Activated CD4-positive, alpha-beta memory T cell treated with anti-CD3 and anti-CD28 coated beads for 36 hours (primary cell): ENCODE results near the gene RBM20. TPM values are rescaled to one million over a fixed set of nuclear protein-coding genes. Genes with fewer than 3 reads are reported as not detected.
A peak's percentile ranks its signal among the peaks of the same experiment; 100 is the strongest.
"Not testable (repeated sequence)": the region's sequence is repeated elsewhere in the genome, so short reads cannot be mapped to it uniquely, and the experiment has no call there.

Experiments used
- CTCF ChIA-PET: fragments of 350-600 bp; sonication (Branson Sonifier 250); formaldehyde crosslinking; loops from one replicate; lab custom pipeline; 2021; ENCODE audit warnings: antibody characterized with exemption, inconsistent platforms; lab: Charles Lee
- POLR2A ChIA-PET: fragments of 350-600 bp; sonication (Branson Sonifier 250); formaldehyde crosslinking; loops from one replicate; lab custom pipeline; 2021; ENCODE audit warnings: antibody characterized with exemption; lab: Charles Lee
- DNase-seq: peaks from one replicate; pipeline ENCODE4 v3.0.0-alpha.2; 2020
- H3K27ac Mint-ChIP-seq: one replicate; pipeline ENCODE4 v1.8.0; 2021; ENCODE audit warnings: mixed read lengths
- H3K27me3 Mint-ChIP-seq: one replicate; pipeline ENCODE4 v1.8.0; 2021; ENCODE audit warnings: mixed read lengths
- H3K36me3 Mint-ChIP-seq: one replicate; pipeline ENCODE4 v1.8.0; 2021; ENCODE audit warnings: mixed read lengths
- H3K4me1 Mint-ChIP-seq: one replicate; pipeline ENCODE4 v1.8.0; 2021; ENCODE audit warnings: low read depth, mixed read lengths
- H3K4me3 Mint-ChIP-seq: one replicate; pipeline ENCODE4 v1.8.0; 2021; ENCODE audit warnings: mild to moderate bottlenecking, mixed read lengths
- H3K9me3 Mint-ChIP-seq: one replicate; pipeline ENCODE4 v1.8.0; 2021; ENCODE audit warnings: mixed read lengths
- intact Hi-C: fragments of 100-400 bp; cut with micrococcal nuclease; formaldehyde crosslinking; loops from one replicate; pipeline ENCODE4 v1.15.1; 2023
- total RNA-seq, 2 experiments: library from RNA; stranded (reverse); gene quantifications; one replicate each; pipeline ENCODE4 v1.2.3, GENCODE V29; 2021

Gene RBM20
- total RNA-seq, 2 experiments from 2014 or later = not detected

DNA sequence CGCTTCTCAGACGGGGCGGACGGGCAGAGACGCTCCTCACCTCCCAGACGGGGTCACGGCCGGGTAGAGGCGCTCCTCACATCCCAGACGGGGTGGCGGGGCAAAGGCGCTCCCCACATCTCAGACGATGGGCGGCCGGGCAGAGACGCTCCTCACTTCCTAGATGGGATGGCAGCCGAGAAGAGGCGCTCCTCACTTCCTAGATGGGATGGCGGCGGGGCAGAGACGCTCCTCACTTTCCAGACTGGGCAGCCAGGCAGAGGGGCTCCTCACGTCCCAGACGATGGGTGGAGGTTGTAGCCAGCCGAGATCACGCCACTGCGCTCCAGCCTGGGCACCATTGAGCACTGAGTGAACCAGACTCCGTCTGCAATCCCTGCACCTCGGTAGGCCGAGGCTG lies 123.5 kb downstream of the RBM20 start:
- POLR2A ChIA-PET, DNase-seq, intact Hi-C loops, CTCF ChIA-PET, H3K4me3 Mint-ChIP-seq, H3K27me3 Mint-ChIP-seq, H3K9me3 Mint-ChIP-seq, H3K27ac Mint-ChIP-seq, H3K36me3 Mint-ChIP-seq: not testable (repeated sequence)
- H3K4me1 Mint-ChIP-seq = peaks cover 11% of the 10 kb centered on the region

GRCh38 chr10:110770243-110770642 lies 126.1 kb downstream of the RBM20 start:
- H3K36me3 Mint-ChIP-seq = no peaks in the 10 kb centered on the region
- H3K9me3 Mint-ChIP-seq = no peaks in the 10 kb centered on the region
- H3K4me3 Mint-ChIP-seq = no peak overlapping the region
- peaks cover 30% of the 10 kb centered on the region for H3K4me1 Mint-ChIP-seq
- POLR2A ChIA-PET = no interaction called here
- intact Hi-C loops = no loop called here
- no peak for DNase-seq
- H3K27ac Mint-ChIP-seq = no peak overlapping the region
- H3K27me3 Mint-ChIP-seq = no peaks in the 10 kb centered on the region
- CTCF ChIA-PET = no interaction called here

GRCh38 chr10:110771486-110771885 lies 127.3 kb downstream of the RBM20 start:
- no peaks in the 10 kb centered on the region for H3K36me3 Mint-ChIP-seq
- H3K4me3 Mint-ChIP-seq = no peak overlapping the region
- H3K4me1 Mint-ChIP-seq = peaks cover 27% of the 10 kb centered on the region
- intact Hi-C loops = no loop called here
- H3K9me3 Mint-ChIP-seq = no peaks in the 10 kb centered on the region
- CTCF ChIA-PET = interaction anchor here (1.6 kb wide), 1 partner anchor 26 kb away, joined by 5 read pairs; no protein-coding TSS in a partner anchor
- H3K27ac Mint-ChIP-seq = no peak overlapping the region
- no peak for DNase-seq
- POLR2A ChIA-PET = no interaction called here
- H3K27me3 Mint-ChIP-seq = no peaks in the 10 kb centered on the region

DNA sequence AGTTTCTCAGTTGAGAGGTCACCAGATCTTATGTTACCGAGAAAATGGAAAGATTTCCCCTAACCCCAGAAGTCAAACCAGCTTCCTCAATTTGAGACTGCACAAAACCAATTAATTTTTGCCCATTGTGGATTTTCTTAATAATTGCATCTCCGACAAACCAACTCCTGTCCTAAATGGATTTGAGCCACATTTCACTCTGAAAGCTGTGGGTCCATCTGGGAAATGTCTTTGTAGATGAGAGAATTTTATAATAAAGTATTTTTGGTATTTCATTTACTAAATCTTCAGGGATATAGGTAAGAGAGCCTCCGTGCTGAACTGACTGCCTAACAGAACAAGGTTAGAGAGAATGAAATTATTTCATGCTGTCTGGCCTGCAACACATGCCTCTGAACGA lies 127.9 kb downstream of the RBM20 start:
- ChIA-PET CTCF (interaction anchor here (1.6 kb wide), 1 partner anchor 26 kb away, joined by 5 read pairs; no protein-coding TSS in a partner anchor), POLR2A (no interaction called here)
- Mint-ChIP-seq H3K4me3 (no peak overlapping the region), H3K36me3 (no peaks in the 10 kb centered on the region), H3K27me3 (no peaks in the 10 kb centered on the region), H3K27ac (no peak overlapping the region), H3K9me3 (no peaks in the 10 kb centered on the region), H3K4me1 (peaks cover 30% of the 10 kb centered on the region)
- DNase-seq = no peak
- intact Hi-C loops = no loop called here

DNA sequence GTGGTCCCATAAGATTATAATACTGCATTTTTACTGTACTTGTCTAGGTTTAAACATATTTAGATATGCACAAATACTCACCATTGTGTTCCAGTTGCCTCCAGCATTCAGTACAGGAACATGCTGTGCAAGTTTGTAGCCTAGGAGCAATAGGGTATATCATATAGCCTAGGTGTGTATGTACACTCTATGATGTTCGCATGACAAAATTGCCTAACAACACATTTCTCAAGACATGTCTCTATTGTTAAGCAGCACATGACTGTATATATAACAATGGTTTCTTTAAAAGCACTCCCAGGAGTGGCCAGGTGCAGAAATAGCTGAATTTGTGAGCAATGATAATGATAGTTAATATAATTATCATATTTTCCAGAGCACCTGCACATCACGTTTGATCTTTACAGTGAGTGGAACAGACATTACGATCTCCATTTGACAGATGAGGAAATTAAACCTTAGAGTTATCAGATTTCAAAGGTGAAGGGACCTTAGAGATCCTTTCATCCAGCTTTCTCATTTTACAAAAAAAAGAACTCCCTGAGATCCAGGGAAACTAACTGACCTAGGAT lies 128.4 kb downstream of the RBM20 start:
- H3K36me3 Mint-ChIP-seq = no peaks in the 10 kb centered on the region
- peaks cover 34% of the 10 kb centered on the region for H3K4me1 Mint-ChIP-seq
- no peak overlapping the region for H3K27ac Mint-ChIP-seq
- ChIA-PET POLR2A (no interaction called here), CTCF (interaction anchor here (1.0 kb wide), 1 partner anchor 121 kb away, joined by 4 read pairs; no protein-coding TSS in a partner anchor)
- no peak overlapping the region for H3K4me3 Mint-ChIP-seq
- H3K27me3 Mint-ChIP-seq = no peaks in the 10 kb centered on the region
- intact Hi-C loops = no loop called here
- no peaks in the 10 kb centered on the region for H3K9me3 Mint-ChIP-seq
- no peak for DNase-seq

GRCh38 chr10:110773693-110774068 lies 129.5 kb downstream of the RBM20 start:
- Mint-ChIP-seq H3K4me3 (no peak overlapping the region), H3K4me1 (peaks cover 39% of the 10 kb centered on the region)

DNA sequence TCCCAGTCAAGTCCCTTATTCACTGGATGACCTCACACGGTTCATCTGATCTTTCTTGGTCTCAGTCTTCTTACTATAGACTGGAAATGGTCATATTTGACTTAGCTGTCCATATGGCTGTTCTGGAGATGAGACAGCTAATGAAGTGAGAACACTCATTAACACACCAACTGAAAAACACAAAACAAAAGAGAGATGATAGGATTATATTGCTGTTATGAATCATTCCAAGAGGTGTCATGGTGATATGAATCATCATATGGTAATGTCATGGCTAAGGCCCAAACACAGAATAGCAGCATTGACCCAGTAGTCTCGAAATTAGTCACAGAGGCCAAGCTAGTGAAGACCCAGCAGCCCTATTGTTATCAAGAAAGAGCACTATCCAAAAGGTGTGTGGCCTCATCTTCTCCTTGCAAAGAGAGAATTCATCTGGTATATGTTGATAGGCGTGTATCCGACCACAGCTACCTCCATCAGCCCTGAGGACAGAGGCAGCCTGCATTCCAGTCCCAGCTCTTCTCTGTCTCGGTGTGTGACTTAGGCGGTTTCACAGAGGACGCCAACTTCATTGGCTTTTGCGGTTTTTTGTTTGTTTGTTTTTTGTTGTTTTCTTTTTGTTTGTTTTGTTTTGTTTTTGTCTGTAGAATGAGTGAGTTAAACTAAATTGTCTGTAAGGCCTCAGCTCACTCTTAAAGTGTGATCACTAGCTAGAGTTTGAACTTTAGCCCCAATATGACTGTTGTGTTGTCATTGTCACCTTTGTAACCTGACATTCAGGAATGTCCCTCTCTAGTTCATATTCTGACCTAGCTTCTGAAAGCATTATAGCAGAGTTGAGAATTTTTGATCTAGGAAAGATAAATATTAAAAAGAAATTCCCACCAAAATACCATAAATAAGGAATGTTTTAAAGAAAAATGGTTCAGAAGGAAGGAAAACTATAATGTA lies 130.2 kb downstream of the RBM20 start:
- ChIA-PET POLR2A (interaction anchor here (0.8 to 2.0 kb wide), 17 partner anchors 9 to 523 kb away, joined by 3 to 7 read pairs (median 4); partner anchors contain the start of genes BBIP1 and PDCD4), CTCF (interaction anchor here (0.6 to 1.6 kb wide), 15 partner anchors 15 to 163 kb away, joined by 3 to 6 read pairs (median 3); partner anchors contain the start of gene PDCD4)
- peak overlapping the region; percentile 42 for H3K4me3 Mint-ChIP-seq
- peak overlapping the region; percentile 79 for H3K27ac Mint-ChIP-seq
- H3K27me3 Mint-ChIP-seq = no peaks in the 10 kb centered on the region
- peak; percentile 69 for DNase-seq
- intact Hi-C loops = loop anchor here (1.0 to 2.0 kb wide), 10 partner anchors 9 to 219 kb away; partner anchors contain the start of genes BBIP1, PDCD4 and SHOC2
- H3K4me1 Mint-ChIP-seq = peaks cover 40% of the 10 kb centered on the region
- no peaks in the 10 kb centered on the region for H3K36me3 Mint-ChIP-seq
- no peaks in the 10 kb centered on the region for H3K9me3 Mint-ChIP-seq

More at GRCh38 chr10:110773693-110774068, 129.5 kb downstream of the RBM20 start:
- ChIA-PET POLR2A (interaction anchor here (0.8 to 2.0 kb wide), 15 partner anchors 10 to 523 kb away, joined by 3 to 7 read pairs (median 4); partner anchors contain the start of genes BBIP1 and PDCD4), CTCF (interaction anchor here (0.8 to 1.6 kb wide), 13 partner anchors 15 to 163 kb away, joined by 3 to 6 read pairs (median 3); partner anchors contain the start of gene PDCD4)
- intact Hi-C loops = loop anchor here (1.0 to 2.0 kb wide), 10 partner anchors 10 to 220 kb away; partner anchors contain the start of genes BBIP1, PDCD4 and SHOC2
- no peak for DNase-seq
- Mint-ChIP-seq H3K9me3 (no peaks in the 10 kb centered on the region), H3K27me3 (no peaks in the 10 kb centered on the region), H3K27ac (peak overlapping the region; percentile 79), H3K36me3 (no peaks in the 10 kb centered on the region)

DNA sequence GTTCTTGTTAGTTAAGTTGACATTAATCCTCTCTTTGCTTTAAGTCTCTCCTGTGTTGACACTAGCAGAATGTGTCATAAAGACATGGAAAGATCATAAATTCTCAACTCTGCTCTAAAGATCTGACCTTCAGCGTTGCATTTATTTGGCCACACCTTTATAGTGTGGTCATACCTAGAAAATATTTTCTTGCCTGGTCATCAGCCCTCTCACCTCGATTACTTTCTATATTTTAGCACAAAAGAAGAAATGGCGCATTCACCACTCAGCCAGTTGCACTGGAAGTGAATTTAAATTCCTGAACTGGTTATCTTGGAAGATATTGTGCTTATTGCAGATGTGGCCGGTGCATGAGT lies 130.9 kb downstream of the RBM20 start:
- no peak overlapping the region for H3K4me3 Mint-ChIP-seq
- CTCF ChIA-PET = interaction anchor here (1.1 to 1.6 kb wide), 4 partner anchors 28 to 122 kb away, joined by 3 to 6 read pairs (median 4); partner anchors contain the start of gene PDCD4
- H3K4me1 Mint-ChIP-seq = peaks cover 46% of the 10 kb centered on the region
- no peaks in the 10 kb centered on the region for H3K9me3 Mint-ChIP-seq
- DNase-seq = no peak
- H3K36me3 Mint-ChIP-seq = no peaks in the 10 kb centered on the region
- intact Hi-C loops = loop anchor here (2.0 kb wide), 2 partner anchors 28 to 68 kb away; no protein-coding TSS in a partner anchor
- POLR2A ChIA-PET = interaction anchor here (1.0 to 2.0 kb wide), 9 partner anchors 24 to 144 kb away, joined by 3 to 7 read pairs (median 4); partner anchors contain the start of genes BBIP1 and PDCD4
- H3K27ac Mint-ChIP-seq = peak overlapping the region; percentile 79
- no peaks in the 10 kb centered on the region for H3K27me3 Mint-ChIP-seq

DNA sequence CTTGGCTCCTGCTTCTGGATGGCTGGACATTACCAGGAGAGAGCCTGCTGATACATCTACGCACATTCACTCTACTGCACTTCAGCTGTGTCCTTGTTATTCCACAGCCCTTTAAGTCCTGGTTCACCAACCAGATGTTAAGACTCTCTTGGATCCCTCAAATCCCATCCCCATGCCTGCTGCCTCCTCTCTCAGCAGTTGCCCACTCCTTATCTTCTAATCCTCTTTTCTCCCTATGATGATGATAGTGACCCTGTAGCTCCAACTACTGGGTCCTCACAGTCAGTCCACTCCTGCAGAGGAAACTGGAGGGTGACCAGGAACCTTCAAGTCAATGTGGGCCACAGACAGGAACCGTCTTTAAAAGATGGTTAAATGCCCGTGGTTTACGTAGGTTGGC lies 131.3 kb downstream of the RBM20 start:
- no peak overlapping the region for H3K4me3 Mint-ChIP-seq
- CTCF ChIA-PET = no interaction called here
- no peaks in the 10 kb centered on the region for H3K27me3 Mint-ChIP-seq
- H3K27ac Mint-ChIP-seq = no peak overlapping the region
- DNase-seq = no peak
- no peaks in the 10 kb centered on the region for H3K9me3 Mint-ChIP-seq
- intact Hi-C loops = loop anchor here (2.0 kb wide), 2 partner anchors 27 to 67 kb away; no protein-coding TSS in a partner anchor
- no peaks in the 10 kb centered on the region for H3K36me3 Mint-ChIP-seq
- POLR2A ChIA-PET = interaction anchor here (2.0 kb wide), 1 partner anchor 96 kb away, joined by 7 read pairs; the partner anchor contains the start of gene PDCD4
- peaks cover 46% of the 10 kb centered on the region for H3K4me1 Mint-ChIP-seq

GRCh38 chr10:110777017-110777416 lies 132.9 kb downstream of the RBM20 start:
- ChIA-PET POLR2A (no interaction called here), CTCF (no interaction called here)
- Mint-ChIP-seq H3K9me3 (no peaks in the 10 kb centered on the region), H3K4me1 (peaks cover 44% of the 10 kb centered on the region), H3K36me3 (no peaks in the 10 kb centered on the region), H3K4me3 (no peak overlapping the region), H3K27me3 (no peaks in the 10 kb centered on the region), H3K27ac (no peak overlapping the region)
- intact Hi-C loops = no loop called here
- no peak for DNase-seq

- H3K27ac Mint-ChIP-seq = no peak overlapping the region
- H3K36me3 Mint-ChIP-seq = no peaks in the 10 kb centered on the region
- H3K9me3 Mint-ChIP-seq = no peaks in the 10 kb centered on the region
- H3K27me3 Mint-ChIP-seq = no peaks in the 10 kb centered on the region
- intact Hi-C loops = no loop called here
- H3K4me1 Mint-ChIP-seq = peaks cover 45% of the 10 kb centered on the region
- ChIA-PET CTCF (no interaction called here), POLR2A (no interaction called here)
- H3K4me3 Mint-ChIP-seq = no peak overlapping the region
- DNase-seq = no peak
Observed at GRCh38 chr10:110777661-110778060, 133.5 kb downstream of the RBM20 start.
